ENCODE measurements around the gene CDKN1C.
"Not testable (repeated sequence)": the region's sequence is repeated elsewhere in the genome, so short reads cannot be mapped to it uniquely, and the experiment has no call there.

CDKN1C gene

DNA sequence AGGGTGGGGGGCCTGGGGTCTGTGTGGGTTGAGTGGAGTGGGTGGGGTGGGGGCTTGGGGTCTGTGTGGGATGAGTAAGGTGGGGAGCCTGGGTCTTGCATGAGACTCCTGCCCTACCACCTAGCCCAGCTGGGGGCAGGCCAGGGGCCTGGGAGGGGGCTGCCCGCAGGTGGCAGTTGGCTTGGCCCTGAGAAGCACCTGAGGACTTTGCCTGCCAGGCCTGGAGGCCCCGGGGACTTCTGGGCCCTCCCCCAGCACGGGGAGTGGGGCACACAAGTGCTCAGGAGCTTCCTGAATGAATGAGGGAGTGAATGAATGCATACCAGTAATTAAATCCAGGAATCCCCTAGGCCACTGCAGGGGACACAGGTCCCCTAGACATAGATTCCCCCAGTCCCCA is 37.1 kb upstream of the CDKN1C start:
- no peak for DNase-seq

DNA sequence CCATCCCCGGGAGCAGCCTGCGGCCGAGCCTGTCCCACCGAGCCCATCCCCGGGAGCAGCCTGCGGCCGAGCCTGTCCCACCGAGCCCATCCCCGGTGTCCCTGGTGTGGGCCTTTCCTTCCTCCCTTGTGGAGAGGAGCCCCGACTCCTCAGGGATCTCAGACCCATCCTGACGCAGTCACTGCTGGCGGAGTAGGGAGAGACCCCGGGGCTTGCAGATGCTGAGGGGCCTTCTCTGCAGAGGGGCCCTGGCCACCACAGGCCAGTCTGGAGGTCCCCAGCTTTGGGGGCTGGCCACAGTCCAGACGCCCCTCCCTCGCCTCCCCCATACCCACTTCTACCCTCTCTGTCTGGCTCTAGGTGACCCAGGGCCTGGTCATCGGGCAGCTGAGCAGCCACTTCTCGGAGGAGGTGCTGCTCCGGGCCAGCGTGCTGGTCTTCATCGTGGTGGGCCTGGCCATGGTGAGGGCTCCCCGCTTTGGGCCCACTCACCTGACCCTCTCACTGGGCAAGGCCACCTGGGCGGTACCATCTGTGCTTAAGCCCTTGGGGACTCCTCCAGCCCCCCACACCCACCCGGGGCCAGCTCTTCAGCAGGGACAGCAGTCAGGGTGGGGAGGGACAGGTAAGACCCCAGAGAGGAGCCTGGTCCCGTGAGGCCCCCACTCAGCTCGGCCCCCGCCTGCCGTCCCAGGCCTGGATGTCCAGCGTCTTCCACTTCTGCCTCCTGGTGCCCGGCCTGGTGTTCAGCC is 36.3 kb upstream of the CDKN1C start:
- DNase-seq: no peak

DNA sequence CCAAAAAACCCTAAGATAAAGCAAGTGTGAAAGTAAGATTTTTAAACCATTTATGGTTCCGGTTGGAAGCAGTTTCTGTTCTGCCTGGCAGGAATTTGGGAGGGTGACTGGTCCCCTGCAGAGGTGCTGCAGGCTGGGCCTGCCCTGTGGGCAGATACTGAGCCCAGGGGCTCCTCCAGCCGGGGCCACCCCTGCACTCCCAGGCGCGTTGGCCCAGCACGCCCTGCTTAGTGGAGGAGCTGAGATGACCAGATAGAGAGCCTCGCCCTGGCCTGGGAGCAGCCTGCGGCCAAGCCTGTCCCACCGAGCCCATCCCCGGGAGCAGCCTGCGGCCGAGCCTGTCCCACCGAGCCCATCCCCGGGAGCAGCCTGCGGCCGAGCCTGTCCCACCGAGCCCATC is 35.7 kb upstream of the CDKN1C start:
- no peak for DNase-seq

DNA sequence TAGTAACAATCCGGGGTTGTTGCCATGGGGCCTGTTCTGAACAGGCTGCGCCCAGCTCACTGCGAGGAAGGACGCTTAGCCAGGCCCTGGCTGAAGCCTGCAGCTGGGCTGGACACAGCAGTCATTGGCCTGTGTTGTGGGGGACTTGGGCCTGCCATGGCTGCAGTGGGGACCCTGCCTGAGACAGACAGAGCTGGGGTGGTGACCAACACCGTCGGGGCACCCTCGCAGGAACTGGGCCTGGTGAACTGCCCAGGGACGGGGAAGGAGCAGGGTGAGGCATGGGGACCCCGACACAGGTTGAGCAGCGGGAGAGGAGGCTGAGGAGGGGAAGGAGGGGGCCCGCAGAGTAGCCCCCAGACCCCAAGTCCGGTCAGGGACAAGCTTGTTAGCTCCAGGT is 34.8 kb upstream of the CDKN1C start:
- DNase-seq: no peak

DNA sequence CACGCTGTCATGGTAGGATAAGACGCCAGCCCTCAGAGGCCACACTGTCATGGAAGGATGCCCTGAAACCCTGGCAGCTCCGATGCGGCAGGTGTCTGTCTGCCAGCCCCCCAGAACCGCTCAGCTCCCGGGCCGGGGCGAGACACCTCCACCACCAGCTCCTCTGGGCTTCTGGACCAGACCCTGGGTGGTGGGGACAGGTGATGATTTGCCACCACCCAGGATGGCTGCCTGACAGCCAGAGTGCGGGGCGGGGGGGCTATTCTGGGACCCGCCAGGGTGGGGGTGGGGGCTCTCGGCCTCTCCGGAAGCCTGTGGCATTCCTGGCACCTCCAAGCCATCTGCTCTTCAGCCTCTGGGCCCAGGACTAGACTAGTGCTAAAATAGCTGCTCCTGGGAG is 34.3 kb upstream of the CDKN1C start:
- DNase-seq: no peak

DNA sequence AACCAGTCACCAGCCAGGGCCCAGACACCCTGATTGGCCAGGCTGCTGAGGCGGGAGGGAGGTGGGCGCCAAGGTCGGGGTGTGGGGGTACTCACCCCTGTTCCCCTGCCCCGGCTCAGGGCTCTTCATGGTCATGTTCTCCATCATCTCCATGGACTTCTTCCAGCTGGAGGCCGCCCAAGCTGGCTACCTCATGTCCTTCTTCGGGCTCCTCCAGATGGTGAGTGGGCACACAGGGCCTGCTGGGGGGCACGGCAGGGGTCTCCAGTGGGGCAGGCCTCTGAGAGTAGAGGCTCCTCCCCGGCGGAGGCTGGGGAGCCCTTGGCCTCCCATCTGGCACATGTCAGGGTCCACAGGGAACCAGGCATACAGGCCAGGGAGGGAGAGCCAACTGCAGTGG is 33.6 kb upstream of the CDKN1C start:
- DNase-seq: no peak

DNA sequence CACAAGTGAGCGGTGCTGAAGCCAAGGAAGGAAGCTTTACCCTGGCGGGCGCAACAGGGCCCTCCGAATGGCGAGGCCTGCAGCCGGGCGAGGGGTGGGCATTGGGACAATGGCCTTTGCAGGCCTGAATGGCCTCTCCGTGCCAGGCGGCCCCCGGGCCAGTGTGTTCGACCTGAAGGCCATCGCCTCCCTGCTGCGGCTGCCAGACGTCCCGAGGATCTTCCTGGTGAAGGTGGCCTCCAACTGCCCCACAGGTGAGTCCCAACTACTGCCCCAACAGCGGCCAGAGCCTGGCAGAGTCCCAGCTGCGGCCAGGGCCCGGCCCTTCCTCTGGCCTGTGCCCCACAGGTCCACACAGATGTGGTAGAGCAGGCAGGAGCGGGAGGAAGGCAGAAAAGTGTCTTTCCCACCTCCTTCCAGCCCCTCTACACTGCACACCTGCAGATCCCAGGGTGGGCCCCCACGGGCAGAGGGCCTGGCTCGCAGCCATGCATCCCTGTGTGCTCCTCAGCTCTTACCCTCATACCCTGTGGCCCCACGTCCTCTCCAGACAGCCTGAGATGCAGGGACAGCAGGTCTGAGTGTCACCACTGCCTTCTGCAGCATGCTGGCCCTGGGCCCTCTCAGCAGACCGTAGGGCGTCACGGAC is 32.4 kb upstream of the CDKN1C start:
- DNase-seq: no peak

DNA sequence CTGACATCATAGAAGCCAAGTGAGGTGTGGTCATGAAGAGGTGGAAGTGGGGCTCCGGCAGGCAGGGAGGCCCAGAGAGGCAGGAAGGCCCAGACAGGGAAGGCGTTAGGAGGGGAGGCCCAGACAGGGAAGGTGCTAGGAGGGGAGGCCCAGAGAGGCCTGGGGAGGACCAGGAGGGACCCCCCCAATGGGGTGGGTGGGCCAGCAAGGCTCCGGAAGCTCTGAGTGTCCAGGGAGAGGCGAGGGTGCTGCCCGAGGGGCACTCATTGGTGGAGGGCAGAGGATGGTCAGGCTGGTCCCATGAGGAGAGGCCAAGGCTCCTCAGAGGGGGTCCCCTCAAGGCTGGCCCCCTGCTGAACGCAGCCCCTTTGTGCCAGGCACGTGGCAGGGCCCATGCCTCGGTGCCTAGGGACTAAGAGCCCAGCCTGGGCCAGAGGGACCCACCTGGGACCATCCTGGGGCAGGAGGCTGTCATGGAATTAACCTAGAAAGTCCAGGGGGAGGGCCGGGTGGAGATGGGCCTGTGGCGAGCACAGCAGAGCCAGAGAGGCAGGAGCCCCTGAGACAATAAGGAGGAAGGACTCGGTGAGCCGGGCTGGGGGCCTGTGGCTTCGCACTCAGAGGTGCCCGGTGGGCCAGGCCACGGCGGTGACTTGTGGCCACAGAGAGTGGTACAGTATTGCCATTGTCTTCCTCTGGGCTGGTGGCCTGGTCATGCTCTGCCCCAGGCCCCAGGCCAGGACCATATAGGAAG is 31.5 kb upstream of the CDKN1C start:
- no peak for DNase-seq

DNA sequence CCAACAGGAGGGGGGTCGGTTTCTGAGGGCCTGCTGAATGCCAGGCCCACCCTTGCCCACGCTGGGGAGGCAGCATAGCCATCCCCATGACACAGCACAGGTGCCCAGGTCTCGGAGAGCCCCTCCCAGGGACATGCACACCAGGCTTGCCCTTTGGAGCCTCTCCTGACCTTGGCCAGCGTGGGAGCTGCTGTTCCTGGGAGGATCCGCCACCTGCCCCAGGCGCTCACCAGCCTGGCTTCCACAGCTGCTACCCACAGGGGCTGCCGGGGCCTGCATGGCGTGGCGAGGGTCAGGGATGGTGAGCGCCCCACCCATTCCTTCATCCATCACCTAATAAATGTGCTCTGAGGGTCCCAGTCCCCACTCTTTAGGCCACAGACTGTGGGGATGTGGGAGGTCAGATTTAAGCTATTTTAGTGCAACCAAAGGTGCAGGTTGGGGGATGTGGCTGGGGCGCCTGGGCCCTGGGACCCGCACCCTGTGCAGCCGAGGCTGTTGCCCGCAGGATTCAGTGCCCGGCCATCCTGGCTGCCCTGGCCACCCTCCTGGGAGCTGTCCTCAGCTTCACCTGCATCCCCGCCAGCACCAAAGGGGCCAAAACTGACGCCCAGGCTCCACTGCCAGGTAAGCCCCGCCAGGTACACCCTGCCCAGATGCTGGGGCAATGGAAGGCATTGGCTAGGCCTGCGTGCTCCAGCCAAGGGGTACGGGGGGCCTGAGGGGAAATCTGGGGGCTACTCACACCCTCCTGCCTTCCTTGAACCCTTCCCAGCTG is 30.7 kb upstream of the CDKN1C start:
- DNase-seq: no peak

DNA sequence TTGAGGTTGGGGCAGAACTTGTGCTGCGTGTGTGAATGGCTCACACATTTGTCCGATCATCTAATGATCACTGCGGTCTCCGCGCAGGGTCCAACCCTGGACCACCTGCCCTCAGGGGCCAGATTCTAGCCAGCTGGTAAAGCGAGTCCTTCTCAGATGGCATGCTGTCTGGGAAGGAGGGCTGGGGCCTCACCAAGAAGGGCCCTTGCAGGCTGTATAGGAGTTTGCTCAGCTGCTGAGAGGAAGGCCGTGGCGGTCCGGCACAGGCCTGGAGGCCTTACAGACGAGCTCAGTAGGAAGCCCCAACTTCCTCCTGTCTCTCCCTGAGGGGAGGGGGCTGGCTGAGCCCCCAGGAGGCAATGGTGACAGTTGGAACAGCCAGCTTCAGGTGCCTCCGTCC is 29.9 kb upstream of the CDKN1C start:
- no peak for DNase-seq

DNA sequence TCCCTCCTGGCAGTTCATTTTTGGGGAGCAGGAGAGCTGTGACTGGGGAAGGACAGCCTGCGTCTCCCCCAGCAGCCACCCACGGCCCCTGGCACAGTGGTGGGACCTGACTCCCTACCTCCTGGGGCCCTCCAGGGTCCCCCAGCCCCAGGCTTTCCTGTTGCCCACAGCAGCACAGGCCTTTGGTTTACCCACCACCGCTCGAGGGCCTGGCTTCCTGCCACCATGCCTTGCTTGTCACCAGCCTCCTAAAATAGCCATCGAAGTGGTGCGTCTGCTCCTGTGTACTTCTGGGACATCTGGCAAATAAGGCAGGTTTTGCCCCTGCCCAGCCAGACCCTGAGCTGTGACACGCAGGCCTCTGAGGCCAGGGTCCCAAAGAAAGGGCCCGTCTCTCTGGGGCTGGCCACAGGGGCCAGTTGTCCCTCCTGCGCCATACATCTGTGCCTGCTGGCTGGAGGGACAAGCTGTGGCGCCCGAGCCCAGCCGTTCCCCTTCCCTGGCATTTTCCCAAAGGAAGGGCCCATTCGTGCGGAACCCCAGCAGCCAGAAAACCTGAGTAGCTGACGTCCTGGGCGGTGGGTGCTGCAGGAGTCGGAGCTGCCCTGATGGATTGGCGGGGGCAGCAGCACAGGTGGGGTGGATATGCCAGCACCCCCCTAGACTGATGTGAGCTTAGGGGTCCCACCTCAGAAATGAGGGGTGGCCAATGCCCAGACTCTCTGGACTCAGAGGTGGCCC is 29.1 kb upstream of the CDKN1C start:
- DNase-seq: no peak

DNA sequence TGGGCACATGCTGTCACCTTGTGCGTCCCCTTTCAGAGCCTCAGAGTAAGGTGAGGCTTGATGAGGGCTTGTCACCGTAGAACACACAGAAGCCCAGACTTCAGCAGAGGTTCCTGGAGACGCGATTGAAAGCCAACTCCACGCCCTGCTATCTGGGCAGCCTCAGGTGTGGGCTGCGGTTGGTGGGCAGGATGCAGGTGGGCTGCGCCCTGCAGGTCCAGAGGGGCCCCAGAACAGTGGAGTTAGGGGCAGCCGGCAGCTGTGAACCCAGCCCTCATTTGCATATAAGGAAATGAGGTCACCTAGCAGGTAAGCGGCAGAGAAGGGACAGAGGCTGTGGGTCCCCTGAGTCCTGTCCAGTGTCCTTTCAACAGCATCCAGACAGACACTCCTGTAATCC is 28.2 kb upstream of the CDKN1C start:
- no peak for DNase-seq

DNA sequence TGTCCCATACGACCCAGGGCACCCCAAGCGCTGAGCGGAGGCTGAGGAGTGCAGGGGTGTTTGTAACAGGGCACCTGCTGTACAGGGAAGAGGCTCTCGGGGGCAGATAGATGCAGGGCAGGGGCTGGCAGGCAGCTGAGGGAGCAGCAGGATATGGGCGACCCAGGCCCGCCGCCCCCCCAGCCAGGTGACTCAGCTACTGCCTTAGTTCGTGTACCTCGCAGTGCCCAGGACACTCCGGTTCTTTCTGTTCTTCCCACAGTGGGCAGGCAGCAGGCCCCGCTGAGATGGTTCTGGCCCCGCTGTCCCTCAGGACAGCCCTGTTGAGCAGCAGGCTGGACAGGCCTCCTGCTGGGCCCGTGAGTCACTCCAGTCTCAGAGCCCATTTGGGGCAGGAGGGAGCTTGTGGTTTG is 27.4 kb upstream of the CDKN1C start:
- DNase-seq: no peak

DNA sequence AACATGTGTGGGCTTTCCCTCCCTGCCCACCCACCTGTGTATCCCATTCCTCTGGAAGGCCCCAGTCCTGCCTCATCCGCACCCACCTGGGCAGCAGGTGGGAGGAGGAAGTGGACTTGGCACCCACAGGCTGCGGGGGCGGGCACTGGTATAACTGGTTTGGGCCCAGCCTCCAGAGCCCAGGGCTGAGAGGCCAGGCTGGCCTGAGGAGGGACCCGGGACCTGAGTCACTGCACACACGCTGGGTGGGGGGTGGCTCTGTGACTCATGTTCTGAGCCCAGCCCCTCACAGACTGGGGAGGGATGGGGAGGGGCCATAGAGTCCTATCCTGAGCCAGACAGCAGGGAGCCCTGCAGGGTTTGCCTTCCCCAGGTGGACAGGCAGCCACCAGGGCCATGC is 26.9 kb upstream of the CDKN1C start:
- no peak for DNase-seq

DNA sequence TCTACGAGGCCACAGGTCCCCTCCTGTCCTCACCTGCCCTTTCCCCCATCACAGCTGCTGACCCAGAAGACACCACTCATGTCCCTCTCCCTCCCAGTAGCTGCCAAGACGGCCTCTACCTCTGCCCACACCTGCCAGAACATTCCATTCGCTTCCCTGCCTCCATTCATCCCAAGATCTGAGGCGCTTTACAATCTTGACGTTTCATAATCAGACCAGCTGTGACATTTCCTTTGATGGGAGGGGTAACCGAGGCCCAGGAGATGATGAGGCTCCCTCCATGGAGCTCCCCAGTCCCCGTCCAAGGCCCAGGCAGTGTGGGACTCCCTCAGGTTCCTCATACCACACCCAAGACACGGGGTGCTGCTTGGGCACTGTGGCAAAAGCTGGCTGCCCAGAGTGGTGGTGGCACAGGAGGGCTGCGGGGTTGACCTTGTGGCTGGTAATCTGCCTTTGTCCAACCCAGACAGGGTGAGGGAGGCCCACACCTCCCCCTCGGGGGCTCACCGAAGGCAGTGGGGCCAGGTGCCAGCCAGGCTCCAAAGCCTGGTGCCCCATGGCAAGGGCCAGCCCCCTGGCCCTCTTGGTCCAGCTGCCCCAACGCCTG is 26.3 kb upstream of the CDKN1C start:
- no peak for DNase-seq

DNA sequence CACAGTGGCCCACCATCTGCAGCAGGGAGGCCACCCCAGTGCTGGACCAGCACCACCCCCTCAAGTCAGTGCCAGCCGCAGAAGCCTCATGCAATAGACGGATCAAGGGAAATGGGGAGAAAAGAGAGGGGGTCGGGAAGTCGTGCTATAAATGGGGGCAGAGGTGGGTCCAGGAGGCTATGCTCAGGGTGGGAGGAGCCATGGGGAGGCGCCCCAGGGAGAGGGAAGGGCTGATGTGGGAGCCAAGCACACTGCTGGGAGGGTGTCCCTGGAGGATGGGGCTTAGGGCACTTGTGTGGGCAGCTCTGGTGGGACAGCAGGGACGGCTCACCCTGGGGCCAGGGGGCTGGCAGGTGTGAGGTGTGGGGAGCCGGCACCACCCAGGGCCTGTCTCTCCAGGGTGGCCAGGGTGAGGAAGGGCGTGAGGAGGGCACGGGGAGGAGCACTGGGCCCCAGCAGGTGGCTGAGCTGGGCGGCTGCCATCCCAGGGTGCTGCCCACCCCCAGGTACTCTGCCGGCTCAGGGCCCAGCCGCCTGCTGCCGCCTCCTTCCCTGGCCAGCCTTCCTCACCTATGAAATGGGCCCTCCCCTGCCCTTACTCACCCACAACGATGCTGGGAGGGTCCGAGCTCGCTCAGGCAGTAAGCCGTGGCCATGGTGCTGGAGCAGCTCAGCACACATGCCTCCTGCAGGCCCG is 25.7 kb upstream of the CDKN1C start:
- no peak for DNase-seq

DNA sequence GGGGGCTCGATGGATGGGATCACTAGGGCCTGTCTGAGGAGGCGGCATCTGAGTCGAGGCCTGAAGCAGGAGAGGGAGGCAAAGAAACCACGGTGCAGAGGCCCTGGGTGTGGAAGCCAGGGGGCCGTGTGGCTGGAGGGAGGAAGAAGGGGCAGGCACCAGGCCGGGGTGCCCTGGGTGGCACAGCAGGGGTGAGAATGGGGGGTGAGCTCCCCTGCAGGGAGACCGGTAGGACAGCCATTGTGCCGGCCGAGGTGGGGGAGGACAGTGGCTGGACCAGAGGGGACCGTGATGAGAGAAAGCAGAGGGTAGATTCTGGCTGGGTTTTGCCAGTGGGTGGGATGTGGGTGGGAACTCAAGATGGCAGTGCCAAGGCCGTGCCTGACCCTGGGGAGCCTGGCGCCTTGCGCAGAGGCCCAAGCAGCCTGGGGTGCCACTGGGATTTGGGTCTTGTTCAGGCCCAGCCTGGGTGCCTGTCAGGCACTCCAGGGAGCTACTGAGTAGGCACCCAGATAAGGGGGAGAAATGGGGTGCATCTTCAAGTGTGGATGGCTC is 24.9 kb upstream of the CDKN1C start:
- DNase-seq: no peak

DNA sequence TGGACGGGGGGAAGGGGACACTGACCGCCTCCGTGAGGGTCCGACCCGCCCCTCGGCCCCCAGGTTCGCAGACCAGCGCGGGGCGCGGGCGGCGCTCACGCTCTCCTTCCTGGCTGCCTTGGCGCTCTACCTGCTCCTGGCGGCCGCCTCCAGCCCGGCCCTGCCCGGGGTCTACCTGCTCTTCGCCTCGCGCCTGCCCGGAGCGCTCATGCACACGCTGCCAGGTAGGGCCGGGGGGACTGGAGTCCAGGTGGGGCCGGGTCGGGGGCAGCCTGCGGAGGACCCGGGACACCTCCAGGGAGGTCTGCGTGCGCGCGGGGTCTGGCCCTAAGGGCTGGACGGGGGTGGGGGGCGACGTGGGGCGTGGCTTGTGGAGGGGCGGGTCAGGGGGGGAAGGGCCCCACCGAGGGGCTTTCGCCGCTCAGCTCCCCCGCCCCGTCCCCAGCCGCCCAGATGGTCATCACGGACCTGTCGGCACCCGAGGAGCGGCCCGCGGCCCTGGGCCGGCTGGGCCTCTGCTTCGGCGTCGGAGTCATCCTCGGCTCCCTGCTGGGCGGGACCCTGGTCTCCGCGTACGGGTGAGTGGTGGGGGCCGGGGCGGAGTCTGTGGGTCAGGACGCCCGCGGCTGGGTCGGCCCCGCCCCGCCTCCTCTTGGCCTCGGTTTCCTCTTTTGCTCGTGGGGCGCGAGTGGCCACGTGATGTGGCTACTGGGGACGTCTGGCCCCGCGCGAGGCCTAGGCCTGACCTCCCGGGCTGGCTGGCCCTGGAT is 23.7 kb upstream of the CDKN1C start:
- no peak for DNase-seq

DNA sequence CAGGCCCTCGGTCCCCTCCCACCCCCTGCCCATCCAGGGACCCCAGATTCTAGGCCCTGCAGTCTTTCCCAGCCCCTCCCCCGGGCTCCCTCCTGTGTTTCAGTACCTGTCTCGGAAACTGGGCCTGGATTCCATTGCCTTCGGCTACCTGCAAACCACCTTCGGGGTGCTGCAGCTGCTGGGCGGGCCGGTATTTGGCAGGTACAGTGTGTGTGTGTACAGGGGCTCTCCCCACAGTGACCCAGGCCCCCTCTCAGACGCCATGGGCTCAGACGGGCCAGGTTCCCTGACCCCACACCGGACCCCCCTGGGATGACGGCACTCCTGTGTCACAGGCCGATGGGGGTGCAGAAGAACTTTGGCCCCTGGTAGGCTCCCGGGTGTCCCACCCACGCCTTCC is 22.6 kb upstream of the CDKN1C start:
- DNase-seq: no peak

DNA sequence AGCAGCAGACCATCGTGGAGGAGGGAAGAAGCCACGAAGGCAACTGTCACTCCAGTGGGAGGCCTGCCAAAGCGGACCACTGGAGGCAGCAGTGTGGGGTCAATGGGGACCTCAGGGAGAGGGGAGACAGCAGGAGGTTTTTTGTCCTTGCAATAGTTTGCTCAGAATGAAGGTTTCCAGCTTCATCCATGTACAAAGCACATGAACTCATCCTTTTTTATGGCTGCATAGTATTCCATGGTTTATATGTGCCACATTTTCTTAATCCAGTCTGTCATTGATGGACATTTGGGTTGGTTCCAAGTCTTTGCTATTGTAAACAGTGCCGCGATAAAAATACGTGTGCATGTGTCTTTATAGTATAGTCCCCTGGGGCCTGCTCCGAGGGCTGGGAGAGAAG is 19.7 kb upstream of the CDKN1C start:
- not testable (repeated sequence) for DNase-seq

Data from cortex of kidney (tissue), 1 donor.